Erythroblast (primary cell): Measurements from ENCODE around the gene FAM24A.

ENCODE experiments used
- GATA1 ChIP-seq: IDR thresholded peaks from 2 replicates; pipeline ENCODE4 v1.6.1; 2011; ENCODE audit warnings: low read depth, mild to moderate bottlenecking, control low read depth, low read length, moderate library complexity
- POLR2A ChIP-seq: IDR thresholded peaks from 2 replicates; pipeline ENCODE4 v1.6.1; 2011; ENCODE audit warnings: mild to moderate bottlenecking, low read length

GRCh38 chr10:122931088-122931906, 20.9 kb downstream of the FAM24A start:
- TF ChIP-seq POLR2A (no peak), GATA1 (no peak)
